Measurements from ENCODE around the gene DLGAP1. TPM values are rescaled to one million over a fixed set of nuclear protein-coding genes. Genes with fewer than 3 reads are reported as not detected.

Gene DLGAP1
- total and polyA plus RNA-seq, 10 donors, result 0.11 to 6.0 (median 2.1) TPM

DNA sequence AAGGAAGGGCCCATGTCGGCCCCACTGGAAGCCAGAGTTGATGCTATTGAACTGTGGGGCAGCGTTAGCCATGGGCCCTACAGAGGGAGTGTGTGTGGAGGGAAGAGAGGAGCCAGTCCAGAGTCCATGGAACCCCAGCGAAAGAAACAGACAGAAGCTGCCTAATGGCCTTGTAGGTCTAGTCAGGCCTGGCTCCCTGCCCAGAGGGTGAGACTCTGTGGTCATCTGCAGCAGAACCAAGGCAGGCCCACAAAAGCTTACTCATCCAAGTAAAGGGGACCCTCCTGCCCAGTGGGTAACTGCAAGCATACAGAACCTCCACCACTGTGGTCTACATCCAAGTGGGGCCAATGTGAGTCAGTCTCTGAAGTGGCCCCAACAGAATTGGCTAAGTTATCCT, 565.3 kb downstream of the DLGAP1 start:
- TF ChIP-seq POLR2A (IDR thresholded peaks at IDR 0.05), result no peak
- TF ChIP-seq POLR2AphosphoS5 (IDR thresholded peaks at IDR 0.05), result no peak
- TF ChIP-seq, protein P1, sequence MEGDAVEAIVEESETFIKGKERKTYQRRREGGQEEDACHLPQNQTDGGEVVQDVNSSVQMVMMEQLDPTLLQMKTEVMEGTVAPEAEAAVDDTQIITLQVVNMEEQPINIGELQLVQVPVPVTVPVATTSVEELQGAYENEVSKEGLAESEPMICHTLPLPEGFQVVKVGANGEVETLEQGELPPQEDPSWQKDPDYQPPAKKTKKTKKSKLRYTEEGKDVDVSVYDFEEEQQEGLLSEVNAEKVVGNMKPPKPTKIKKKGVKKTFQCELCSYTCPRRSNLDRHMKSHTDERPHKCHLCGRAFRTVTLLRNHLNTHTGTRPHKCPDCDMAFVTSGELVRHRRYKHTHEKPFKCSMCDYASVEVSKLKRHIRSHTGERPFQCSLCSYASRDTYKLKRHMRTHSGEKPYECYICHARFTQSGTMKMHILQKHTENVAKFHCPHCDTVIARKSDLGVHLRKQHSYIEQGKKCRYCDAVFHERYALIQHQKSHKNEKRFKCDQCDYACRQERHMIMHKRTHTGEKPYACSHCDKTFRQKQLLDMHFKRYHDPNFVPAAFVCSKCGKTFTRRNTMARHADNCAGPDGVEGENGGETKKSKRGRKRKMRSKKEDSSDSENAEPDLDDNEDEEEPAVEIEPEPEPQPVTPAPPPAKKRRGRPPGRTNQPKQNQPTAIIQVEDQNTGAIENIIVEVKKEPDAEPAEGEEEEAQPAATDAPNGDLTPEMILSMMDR (IDR thresholded peaks at IDR 0.05 in 8 of 11, conservative IDR thresholded peaks at IDR 0.05 in 3 of 11), result no peak
- DNase-seq, result no peak
- intact Hi-C loops (cut with DNase I; ENCODE audit: low total_unique reads), result no loop called here
- no peaks in the 10 kb centered on the region for H3K36me3 ChIP-seq
- no peak overlapping the region for H3K27ac ChIP-seq
- H3K4me1 ChIP-seq, result peaks cover 0 to 14% (median 0%) of the 10 kb centered on the region in 6 donors
- 69 to 81% (median 76%) methylated on average over 3 of the region's 3 CpGs for WGBS, 5 donors
- H3K9me3 ChIP-seq, result no peaks in the 10 kb centered on the region
- H3K27me3 ChIP-seq (replicated peaks in 1 of 7), result no peaks in the 10 kb centered on the region
- no peak overlapping the region for H3K4me3 ChIP-seq

DNA sequence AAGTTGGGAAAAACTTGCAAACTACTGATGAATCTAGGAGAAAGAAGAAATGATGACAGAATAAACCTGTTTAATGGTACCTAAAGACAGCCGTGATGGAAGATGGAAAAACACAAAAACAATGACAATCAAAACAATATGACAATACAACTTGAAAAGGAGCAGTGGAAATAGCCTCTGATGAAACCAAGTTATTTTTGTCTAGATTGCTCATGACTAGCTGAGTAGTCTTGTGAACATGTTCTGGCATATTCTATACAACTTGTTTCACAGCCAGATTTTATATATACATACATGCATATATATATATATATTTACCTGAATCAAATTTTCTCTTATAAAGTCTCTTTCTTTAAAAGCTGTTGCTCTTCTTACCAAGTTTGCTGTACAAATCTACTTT, 566.0 kb downstream of the DLGAP1 start:
- Histone ChIP-seq H3K4me3 (no peak overlapping the region), H3K27me3 (replicated peaks in 1 of 7) (no peaks in the 10 kb centered on the region), H3K36me3 (no peaks in the 10 kb centered on the region), H3K9me3 (no peaks in the 10 kb centered on the region), H3K27ac (no peak overlapping the region), H3K4me1 (peaks cover 0 to 14% (median 0%) of the 10 kb centered on the region in 6 donors)
- whole genome bisulfite sequencing, 5 donors, result 85 to 100% (median 91%) methylated on average over 1 of the region's 1 CpG
- TF ChIP-seq POLR2AphosphoS5 (IDR thresholded peaks at IDR 0.05), result no peak
- TF ChIP-seq, protein P1 (IDR thresholded peaks at IDR 0.05 in 8 of 11, conservative IDR thresholded peaks at IDR 0.05 in 3 of 11), result no peak
- TF ChIP-seq POLR2A (IDR thresholded peaks at IDR 0.05), result no peak
- intact Hi-C loops (cut with DNase I; ENCODE audit: low total_unique reads), result no loop called here
- DNase-seq, result no peak

DNA sequence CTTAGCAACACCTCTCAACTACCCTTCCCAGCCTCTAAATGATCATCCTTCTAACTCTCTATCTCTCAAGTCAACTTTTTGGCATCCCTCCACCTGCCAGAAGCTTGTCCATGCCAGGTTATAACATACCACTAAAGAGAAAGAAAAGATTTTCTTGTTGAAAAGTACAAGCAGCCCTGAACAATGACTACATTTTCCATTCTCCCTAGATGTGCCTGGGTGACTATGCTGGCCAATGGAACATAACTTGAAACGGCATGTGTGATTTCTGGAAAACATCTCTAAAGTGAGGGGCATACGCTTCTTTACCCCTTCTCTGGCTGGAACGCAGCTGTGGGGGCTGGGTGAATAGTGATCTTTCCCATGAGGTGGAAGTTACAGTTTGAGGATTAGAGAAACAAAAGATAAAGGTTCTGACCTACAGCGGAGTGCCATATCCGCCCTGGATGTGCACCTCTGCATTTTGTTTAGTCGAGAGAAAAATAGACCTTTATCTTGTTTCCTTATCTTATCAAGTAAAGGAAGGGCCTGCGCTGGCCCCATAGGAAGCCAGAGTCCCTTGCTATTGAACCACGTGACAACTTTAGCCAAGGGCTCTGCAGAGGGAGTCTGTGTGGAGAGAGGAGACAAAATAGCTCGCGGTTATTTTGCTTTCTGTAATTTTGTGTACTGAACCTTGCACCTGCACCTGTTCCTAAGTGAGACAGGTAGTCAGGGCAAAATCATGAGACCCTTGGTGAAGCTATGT, 568.4 kb downstream of the DLGAP1 start:
- H3K4me3 ChIP-seq, result peak overlapping the region in 2 of 8 donors; percentile 1 to 9
- H3K9me3 ChIP-seq, result no peaks in the 10 kb centered on the region
- peak overlapping the region in 1 of 8 donors; percentile 19 for H3K27ac ChIP-seq
- H3K27me3 ChIP-seq (replicated peaks in 1 of 7), result no peaks in the 10 kb centered on the region
- no peak for DNase-seq
- 16 to 25% (median 17%) methylated on average over 10 of the region's 10 CpGs for WGBS, 5 donors
- intact Hi-C loops (cut with DNase I; ENCODE audit: low total_unique reads), result no loop called here
- TF ChIP-seq, protein P1 (IDR thresholded peaks at IDR 0.05 in 8 of 11, conservative IDR thresholded peaks at IDR 0.05 in 3 of 11), result no peak
- peak in 1 of 3 donors; percentile 26 for TF ChIP-seq POLR2AphosphoS5 (IDR thresholded peaks at IDR 0.05)
- TF ChIP-seq POLR2A (IDR thresholded peaks at IDR 0.05), result no peak
- H3K4me1 ChIP-seq, result peaks cover 0 to 14% (median 0%) of the 10 kb centered on the region in 6 donors
- no peaks in the 10 kb centered on the region for H3K36me3 ChIP-seq

DNA sequence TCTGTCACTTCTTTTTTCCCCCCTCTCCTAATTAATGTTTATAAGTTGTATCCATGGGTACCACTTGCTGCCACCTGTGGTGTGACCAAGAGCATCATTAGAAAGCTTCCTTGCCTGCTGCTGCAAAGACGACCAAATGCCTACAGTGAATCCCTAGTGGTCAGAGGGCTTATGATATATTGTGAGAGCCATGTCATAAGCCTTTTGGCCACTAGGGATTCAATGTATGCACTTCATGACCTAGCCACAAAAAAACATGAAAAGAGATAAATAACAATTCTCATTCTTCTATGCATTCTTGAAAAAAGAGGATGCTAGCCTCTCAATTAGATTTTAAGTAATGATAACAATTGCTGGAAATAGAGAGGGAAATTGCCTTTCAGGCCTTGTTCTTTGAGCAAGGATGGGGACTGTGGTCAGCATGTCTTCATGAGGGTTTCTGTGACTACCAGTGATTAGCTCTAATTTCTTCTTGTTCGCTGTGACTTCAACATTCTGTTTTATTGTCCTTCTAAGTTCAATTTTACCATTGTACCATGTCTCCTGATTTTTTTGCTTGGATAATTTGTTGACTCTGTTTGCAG, 569.8 kb downstream of the DLGAP1 start:
- Histone ChIP-seq H3K4me1 (peaks cover 0 to 14% (median 0%) of the 10 kb centered on the region in 6 donors), H3K36me3 (no peaks in the 10 kb centered on the region), H3K4me3 (no peak overlapping the region), H3K9me3 (no peaks in the 10 kb centered on the region), H3K27me3 (replicated peaks in 1 of 7) (no peaks in the 10 kb centered on the region), H3K27ac (no peak overlapping the region)
- TF ChIP-seq POLR2AphosphoS5 (IDR thresholded peaks at IDR 0.05), result no peak
- TF ChIP-seq, protein P1 (IDR thresholded peaks at IDR 0.05 in 8 of 11, conservative IDR thresholded peaks at IDR 0.05 in 3 of 11), result peak in 1 of 11 experiments; percentile 6
- intact Hi-C loops (cut with DNase I; ENCODE audit: low total_unique reads), result no loop called here
- 81 to 92% (median 85%) methylated on average over 2 of the region's 2 CpGs for WGBS, 5 donors
- no peak for DNase-seq

Measured in spleen (tissue), 11 donors.